ENCODE data around the gene HSD3B2. TPM values are rescaled to one million over a fixed set of nuclear protein-coding genes. Genes with fewer than 3 reads are reported as not detected.

Gene HSD3B2
- total RNA-seq, 5 donors from 2014 or later (not counting 1 experiment from before 2014, with no cell fraction given): 0.59 to 2.6 (median 1.1) TPM; not detected in 2

DNA sequence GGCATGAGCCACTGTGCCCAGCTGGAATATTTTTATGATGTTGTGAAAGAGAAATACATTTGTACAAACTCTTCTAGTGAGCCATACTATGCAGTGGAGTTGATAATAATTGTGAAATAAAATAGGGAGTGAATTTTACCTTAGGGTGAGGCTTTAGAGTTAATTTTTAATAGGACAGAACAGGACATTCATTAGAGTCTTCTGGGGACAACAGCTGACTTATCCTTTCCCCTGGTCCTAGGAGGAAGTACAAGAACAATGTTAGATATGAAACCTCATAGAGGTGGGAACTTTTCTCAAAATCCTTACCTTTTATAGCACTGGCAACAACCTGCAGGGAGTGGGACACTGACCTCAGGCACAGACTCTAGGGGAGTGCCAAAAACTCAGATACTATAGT, 24.4 kb upstream of the HSD3B2 start:
- Mint-ChIP-seq H3K4me1 (no peaks in the 10 kb centered on the region), H3K4me3 (no peak overlapping the region), H3K27ac (no peak overlapping the region), H3K9me3 (no peaks in the 10 kb centered on the region), H3K27me3 (peaks cover 0 to 29% of the 10 kb centered on the region in 2 donors), H3K36me3 (no peaks in the 10 kb centered on the region)
- Histone ChIP-seq H3K27ac (ENCODE audit: low read length) (no peak overlapping the region), H3K4me1 (ENCODE audit: control insufficient read depth in 1 of 2, extremely low read depth in 1 of 2, insufficient read depth in 2 of 2, low read length in 2 of 2) (no peaks in the 10 kb centered on the region), H3K4me3 (ENCODE audit: control insufficient read depth in 1 of 2, extremely low read depth in 1 of 2, low read length in 1 of 2) (no peak overlapping the region), H3K36me3 (ENCODE audit: control insufficient read depth in 2 of 2, extremely low read depth in 1 of 2, insufficient read depth in 1 of 2, low read length in 1 of 2) (no peaks in the 10 kb centered on the region), H3K27me3 (replicated peaks in 1 of 2; ENCODE audit: control insufficient read depth in 2 of 2, extremely low read depth in 1 of 2, insufficient read depth in 2 of 2, low read length in 1 of 2) (peaks cover 0 to 5% of the 10 kb centered on the region in 2 experiments), H3K9me3 (no peaks in the 10 kb centered on the region)
- ATAC-seq (replicated peaks in 1 of 4) (no peak), DNase-seq (no peak)
- POLR2A ChIA-PET: no interaction called here
- CTCF ChIA-PET: no interaction called here

DNA sequence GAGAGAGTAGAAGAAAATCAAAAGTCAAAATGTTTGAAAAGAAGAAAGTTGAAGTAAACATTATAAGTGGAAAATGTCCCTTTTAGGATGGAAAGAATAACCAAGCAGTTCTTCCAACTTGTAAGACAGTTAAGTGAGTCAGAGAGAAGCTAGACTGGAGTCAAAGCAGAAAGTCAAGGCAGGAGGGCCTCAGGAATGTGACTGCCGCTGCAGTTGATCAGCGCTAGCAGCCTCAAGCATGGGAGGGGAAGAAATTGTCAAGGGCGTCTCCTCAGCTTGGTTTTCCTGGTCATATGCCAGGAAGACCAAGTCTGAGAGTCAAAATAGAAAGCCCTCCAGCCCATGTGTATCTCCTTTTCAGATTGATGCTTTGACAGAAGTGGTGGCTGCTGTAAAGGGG, 23.2 kb upstream of the HSD3B2 start:
- no peak overlapping the region for H3K27ac ChIP-seq (ENCODE audit: low read length)
- 100% methylated on average over 2 of the region's 3 CpGs for WGBS (ENCODE audit: insufficient coverage)
- H3K4me1 Mint-ChIP-seq: no peaks in the 10 kb centered on the region
- no peak for ATAC-seq (replicated peaks in 1 of 4)
- no peaks in the 10 kb centered on the region for H3K36me3 ChIP-seq (ENCODE audit: control insufficient read depth in 2 of 2, extremely low read depth in 1 of 2, insufficient read depth in 1 of 2, low read length in 1 of 2)
- CTCF ChIA-PET: no interaction called here
- no peaks in the 10 kb centered on the region for H3K4me1 ChIP-seq (ENCODE audit: control insufficient read depth in 1 of 2, extremely low read depth in 1 of 2, insufficient read depth in 2 of 2, low read length in 2 of 2)
- peaks cover 0 to 32% of the 10 kb centered on the region in 2 donors for H3K27me3 Mint-ChIP-seq
- H3K9me3 Mint-ChIP-seq: no peaks in the 10 kb centered on the region
- H3K9me3 ChIP-seq: no peaks in the 10 kb centered on the region
- POLR2A ChIA-PET: no interaction called here
- H3K27me3 ChIP-seq (replicated peaks in 1 of 2; ENCODE audit: control insufficient read depth in 2 of 2, extremely low read depth in 1 of 2, insufficient read depth in 2 of 2, low read length in 1 of 2): peaks cover 0 to 5% of the 10 kb centered on the region in 2 experiments
- H3K36me3 Mint-ChIP-seq: no peaks in the 10 kb centered on the region
- H3K27ac Mint-ChIP-seq: no peak overlapping the region
- no peak overlapping the region for H3K4me3 Mint-ChIP-seq
- no peak for DNase-seq
- no peak overlapping the region for H3K4me3 ChIP-seq (ENCODE audit: control insufficient read depth in 1 of 2, extremely low read depth in 1 of 2, low read length in 1 of 2)

DNA sequence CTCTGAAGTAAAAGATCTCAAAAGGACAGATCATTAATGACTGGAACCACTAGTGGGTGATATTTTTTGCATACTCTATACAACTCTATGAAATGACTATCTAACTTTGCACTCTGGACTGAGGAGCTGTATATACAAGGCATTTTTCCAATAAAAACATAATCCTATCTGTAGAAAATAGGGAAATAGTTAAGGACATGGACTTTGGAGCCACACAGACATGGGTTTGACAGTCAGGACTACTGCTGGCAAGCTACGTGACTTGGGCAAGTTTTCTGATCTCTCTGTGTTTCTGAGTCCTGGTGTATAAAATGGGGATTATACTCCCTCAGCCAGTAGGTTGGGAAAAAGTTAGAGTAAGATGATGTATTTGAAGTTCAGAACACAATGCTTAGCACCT, 20.9 kb upstream of the HSD3B2 start:
- H3K27ac Mint-ChIP-seq: no peak overlapping the region

DNA sequence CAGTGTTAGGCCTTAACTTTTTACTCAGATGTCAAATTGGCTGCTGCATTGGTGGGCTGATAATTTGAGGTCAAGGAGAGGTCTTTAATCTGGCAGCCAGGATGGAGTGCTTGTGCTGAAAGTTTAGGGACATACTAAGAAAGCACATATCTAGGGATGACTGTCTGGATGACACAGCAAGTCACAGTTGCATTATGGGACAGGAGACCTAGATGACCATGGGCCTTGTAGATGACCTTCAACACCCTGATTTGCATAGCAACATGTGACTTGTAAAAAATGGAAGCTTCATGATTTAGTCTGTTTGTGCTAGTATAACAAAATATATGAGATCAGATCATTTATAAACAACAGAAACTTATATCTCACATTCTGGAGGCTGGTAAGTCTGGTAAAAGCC, 18.0 kb upstream of the HSD3B2 start:
- Mint-ChIP-seq H3K4me3 (no peak overlapping the region), H3K27ac (no peak overlapping the region), H3K27me3 (peaks cover 0 to 23% of the 10 kb centered on the region in 2 donors), H3K9me3 (no peaks in the 10 kb centered on the region), H3K36me3 (no peaks in the 10 kb centered on the region), H3K4me1 (no peaks in the 10 kb centered on the region)
- ChIA-PET CTCF (no interaction called here), POLR2A (interaction anchor here in 1 of 2 donors (0.7 kb wide), 1 partner anchor 64 kb away, joined by 3 read pairs; no protein-coding TSS in a partner anchor)
- no peaks in the 10 kb centered on the region for H3K36me3 ChIP-seq (ENCODE audit: control insufficient read depth in 2 of 2, extremely low read depth in 1 of 2, insufficient read depth in 1 of 2, low read length in 1 of 2)
- H3K27me3 ChIP-seq (replicated peaks in 1 of 2; ENCODE audit: control insufficient read depth in 2 of 2, extremely low read depth in 1 of 2, insufficient read depth in 2 of 2, low read length in 1 of 2): peaks cover 0 to 3% of the 10 kb centered on the region in 2 experiments
- H3K27ac ChIP-seq (ENCODE audit: low read length): no peak overlapping the region
- ATAC-seq (replicated peaks in 1 of 4): no peak
- DNase-seq: no peak
- no peak overlapping the region for H3K4me3 ChIP-seq (ENCODE audit: control insufficient read depth in 1 of 2, extremely low read depth in 1 of 2, low read length in 1 of 2)
- no peaks in the 10 kb centered on the region for H3K9me3 ChIP-seq
- H3K4me1 ChIP-seq (ENCODE audit: control insufficient read depth in 1 of 2, extremely low read depth in 1 of 2, insufficient read depth in 2 of 2, low read length in 2 of 2): no peaks in the 10 kb centered on the region

More for the DNA sequence above, 20.9 kb upstream of the HSD3B2 start:
- H3K4me3 ChIP-seq (ENCODE audit: control insufficient read depth in 1 of 2, extremely low read depth in 1 of 2, low read length in 1 of 2): no peak overlapping the region
- ChIA-PET POLR2A (no interaction called here), CTCF (no interaction called here)
- WGBS (ENCODE audit: insufficient coverage): no CpG with 5 or more reads among the region's 1 CpG
- Mint-ChIP-seq H3K9me3 (no peaks in the 10 kb centered on the region), H3K4me3 (no peak overlapping the region), H3K36me3 (no peaks in the 10 kb centered on the region), H3K4me1 (no peaks in the 10 kb centered on the region), H3K27me3 (peaks cover 0 to 32% of the 10 kb centered on the region in 2 donors)
- peaks cover 0 to 5% of the 10 kb centered on the region in 2 experiments for H3K27me3 ChIP-seq (replicated peaks in 1 of 2; ENCODE audit: control insufficient read depth in 2 of 2, extremely low read depth in 1 of 2, insufficient read depth in 2 of 2, low read length in 1 of 2)
- no peaks in the 10 kb centered on the region for H3K4me1 ChIP-seq (ENCODE audit: control insufficient read depth in 1 of 2, extremely low read depth in 1 of 2, insufficient read depth in 2 of 2, low read length in 2 of 2)
- no peaks in the 10 kb centered on the region for H3K36me3 ChIP-seq (ENCODE audit: control insufficient read depth in 2 of 2, extremely low read depth in 1 of 2, insufficient read depth in 1 of 2, low read length in 1 of 2)
- no peaks in the 10 kb centered on the region for H3K9me3 ChIP-seq
- no peak overlapping the region for H3K27ac ChIP-seq (ENCODE audit: low read length)
- ATAC-seq (replicated peaks in 1 of 4) (no peak), DNase-seq (no peak)

DNA sequence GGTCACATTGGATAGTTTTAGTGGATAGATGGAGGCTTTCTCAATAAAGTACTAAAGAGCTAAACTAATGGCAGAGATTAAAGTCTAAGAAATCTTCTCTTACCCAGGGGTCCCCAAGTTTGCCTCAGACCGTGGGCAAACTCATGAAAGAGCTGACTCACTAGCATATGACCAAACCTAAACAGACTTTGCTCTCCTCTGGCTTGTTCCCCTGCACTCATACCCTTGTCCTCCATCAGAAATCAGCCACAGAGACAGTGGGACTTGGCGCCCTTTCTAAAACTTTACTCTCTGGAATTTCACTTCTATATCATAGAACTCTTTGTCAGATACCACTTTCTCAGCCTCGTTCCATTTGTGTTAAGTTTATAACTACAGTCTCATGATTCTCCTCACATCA, 17.0 kb upstream of the HSD3B2 start:
- H3K4me1 Mint-ChIP-seq: no peaks in the 10 kb centered on the region
- no peaks in the 10 kb centered on the region for H3K4me1 ChIP-seq (ENCODE audit: control insufficient read depth in 1 of 2, extremely low read depth in 1 of 2, insufficient read depth in 2 of 2, low read length in 2 of 2)
- no peak overlapping the region for H3K27ac Mint-ChIP-seq
- H3K4me3 ChIP-seq (ENCODE audit: control insufficient read depth in 1 of 2, extremely low read depth in 1 of 2, low read length in 1 of 2): no peak overlapping the region
- H3K9me3 Mint-ChIP-seq: peaks cover 0 to 4% (median 0%) of the 10 kb centered on the region in 3 donors
- DNase-seq (no peak), ATAC-seq (replicated peaks in 1 of 4) (no peak)
- H3K36me3 ChIP-seq (ENCODE audit: control insufficient read depth in 2 of 2, extremely low read depth in 1 of 2, insufficient read depth in 1 of 2, low read length in 1 of 2): no peaks in the 10 kb centered on the region
- no peak overlapping the region for H3K4me3 Mint-ChIP-seq
- CTCF ChIA-PET: no interaction called here
- WGBS (ENCODE audit: insufficient coverage): 55% methylated on average over 1 of the region's 3 CpGs
- no peaks in the 10 kb centered on the region for H3K36me3 Mint-ChIP-seq
- H3K9me3 ChIP-seq: no peaks in the 10 kb centered on the region
- POLR2A ChIA-PET: no interaction called here
- peaks cover 0 to 2% of the 10 kb centered on the region in 2 experiments for H3K27me3 ChIP-seq (replicated peaks in 1 of 2; ENCODE audit: control insufficient read depth in 2 of 2, extremely low read depth in 1 of 2, insufficient read depth in 2 of 2, low read length in 1 of 2)
- H3K27ac ChIP-seq (ENCODE audit: low read length): no peak overlapping the region
- peaks cover 5 to 22% of the 10 kb centered on the region in 2 donors for H3K27me3 Mint-ChIP-seq

DNA sequence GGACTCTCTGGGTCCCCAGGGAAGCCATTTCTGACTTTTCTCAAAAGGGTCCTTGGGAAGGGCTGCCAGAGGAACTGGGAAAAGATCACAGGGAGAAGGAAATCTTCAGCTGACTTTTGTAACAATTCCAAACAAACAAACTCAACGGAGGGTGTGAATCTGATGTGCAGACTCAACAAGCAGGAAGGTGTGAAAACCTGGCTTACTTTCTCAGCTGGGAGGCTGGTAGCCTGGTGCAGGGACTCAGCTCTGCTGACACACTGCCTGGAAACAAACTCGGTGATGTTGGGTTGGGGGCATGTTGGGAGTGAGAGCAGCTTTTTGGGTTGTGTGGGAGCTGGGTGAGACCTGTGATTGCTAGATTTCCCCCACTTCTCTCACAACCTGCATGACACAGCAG, 10.2 kb upstream of the HSD3B2 start:
- no peak overlapping the region for H3K27ac Mint-ChIP-seq
- Histone ChIP-seq H3K36me3 (ENCODE audit: control insufficient read depth in 2 of 2, extremely low read depth in 1 of 2, insufficient read depth in 1 of 2, low read length in 1 of 2) (no peaks in the 10 kb centered on the region), H3K4me3 (ENCODE audit: control insufficient read depth in 1 of 2, extremely low read depth in 1 of 2, low read length in 1 of 2) (no peak overlapping the region), H3K9me3 (no peaks in the 10 kb centered on the region), H3K27ac (ENCODE audit: low read length) (no peak overlapping the region), H3K27me3 (replicated peaks in 1 of 2; ENCODE audit: control insufficient read depth in 2 of 2, extremely low read depth in 1 of 2, insufficient read depth in 2 of 2, low read length in 1 of 2) (peaks cover 0 to 9% of the 10 kb centered on the region in 2 experiments), H3K4me1 (ENCODE audit: control insufficient read depth in 1 of 2, extremely low read depth in 1 of 2, insufficient read depth in 2 of 2, low read length in 2 of 2) (no peaks in the 10 kb centered on the region)
- H3K4me3 Mint-ChIP-seq: no peak overlapping the region
- no peaks in the 10 kb centered on the region for H3K36me3 Mint-ChIP-seq
- H3K27me3 Mint-ChIP-seq: peaks cover 15 to 26% of the 10 kb centered on the region in 2 donors
- POLR2A ChIA-PET: no interaction called here
- peaks cover 11 to 22% (median 15%) of the 10 kb centered on the region in 3 donors for H3K9me3 Mint-ChIP-seq
- no peaks in the 10 kb centered on the region for H3K4me1 Mint-ChIP-seq
- DNase-seq (no peak), ATAC-seq (replicated peaks in 1 of 4) (no peak)
- no CpG with 5 or more reads among the region's 2 CpGs for WGBS (ENCODE audit: insufficient coverage)
- CTCF ChIA-PET: no interaction called here

DNA sequence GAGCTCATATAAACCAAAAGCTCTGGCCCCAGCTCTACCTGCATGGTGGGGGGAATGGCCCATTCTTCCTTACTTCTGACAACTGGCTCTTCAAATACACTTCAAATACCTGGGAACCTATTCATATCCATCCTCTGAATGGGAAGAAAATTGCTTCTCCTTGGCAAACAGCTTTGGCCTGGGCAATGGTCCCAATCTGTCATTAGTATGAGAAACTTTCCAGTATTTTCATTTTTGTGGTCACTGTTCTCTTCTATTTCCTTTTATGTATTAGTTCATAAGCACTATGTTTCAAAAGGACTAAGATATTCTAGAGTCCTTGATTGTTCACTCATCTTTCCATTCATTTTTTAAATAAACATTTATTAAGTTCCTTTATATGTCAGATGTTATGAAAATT, 5.2 kb upstream of the HSD3B2 start:
- ATAC-seq (replicated peaks in 1 of 4) (no peak), DNase-seq (no peak)
- H3K27ac ChIP-seq (ENCODE audit: low read length): no peak overlapping the region
- H3K4me3 Mint-ChIP-seq: no peak overlapping the region
- no peaks in the 10 kb centered on the region for H3K4me1 ChIP-seq (ENCODE audit: control insufficient read depth in 1 of 2, extremely low read depth in 1 of 2, insufficient read depth in 2 of 2, low read length in 2 of 2)
- no peaks in the 10 kb centered on the region for H3K36me3 Mint-ChIP-seq
- H3K27ac Mint-ChIP-seq: no peak overlapping the region
- peaks cover 11 to 18% (median 16%) of the 10 kb centered on the region in 3 donors for H3K9me3 Mint-ChIP-seq
- H3K27me3 Mint-ChIP-seq: peaks cover 6 to 11% of the 10 kb centered on the region in 2 donors
- ChIA-PET POLR2A (no interaction called here), CTCF (no interaction called here)
- no peaks in the 10 kb centered on the region for H3K36me3 ChIP-seq (ENCODE audit: control insufficient read depth in 2 of 2, extremely low read depth in 1 of 2, insufficient read depth in 1 of 2, low read length in 1 of 2)
- peaks cover 0 to 7% of the 10 kb centered on the region in 2 experiments for H3K27me3 ChIP-seq (replicated peaks in 1 of 2; ENCODE audit: control insufficient read depth in 2 of 2, extremely low read depth in 1 of 2, insufficient read depth in 2 of 2, low read length in 1 of 2)
- no peaks in the 10 kb centered on the region for H3K4me1 Mint-ChIP-seq
- H3K9me3 ChIP-seq: no peaks in the 10 kb centered on the region
- H3K4me3 ChIP-seq (ENCODE audit: control insufficient read depth in 1 of 2, extremely low read depth in 1 of 2, low read length in 1 of 2): no peak overlapping the region

Measured in T-cell (primary cell).